Stimulated activated CD4-positive, alpha-beta T cell treated with anti-CD3 and anti-CD28 coated beads, Interleukin-2, amount 100 ng/mL, for 48 hours (primary cell): ENCODE measurements around the gene LDOC1.
"Not testable (repeated sequence)": the region's sequence is repeated elsewhere in the genome, so short reads cannot be mapped to it uniquely, and the experiment has no call there.

ENCODE experiments used
- DNase-seq, 2 donors: peaks; one replicate each; pipeline ENCODE4 v3.0.0-alpha.2; 2020

The LDOC1 gene

GRCh38 chrX:141176586-141177451, at the start of gene LDOC1:
LDOC1 (minus strand) TSS chrX:141177129; CDS start chrX:141177021, 108 bp downstream.
- DNase-seq: peak; percentile 50 to 71

- DNase-seq: no peak
Observed at GRCh38 chrX:141221611-141222010, 44.7 kb upstream of the LDOC1 start.

- DNase-seq: no peak
Observed at GRCh38 chrX:141220342-141221008, 43.5 kb upstream of the LDOC1 start.

- no peak for DNase-seq
Observed at GRCh38 chrX:141214196-141214595, 37.3 kb upstream of the LDOC1 start.

- DNase-seq: no peak
Observed at GRCh38 chrX:141201962-141202361, 25.0 kb upstream of the LDOC1 start.

GRCh38 chrX:141188573-141188972, 11.6 kb upstream of the LDOC1 start:
- not testable (repeated sequence) for DNase-seq

GRCh38 chrX:141185366-141185765, 8.4 kb upstream of the LDOC1 start:
- DNase-seq: no peak

- DNase-seq: no peak
Observed at GRCh38 chrX:141183000-141183399, 6.1 kb upstream of the LDOC1 start.

- no peak for DNase-seq
Observed at GRCh38 chrX:141180851-141181250, 3.9 kb upstream of the LDOC1 start.

- no peak for DNase-seq
Observed at GRCh38 chrX:141175786-141176185, 1.1 kb downstream of the LDOC1 start.

GRCh38 chrX:141164406-141164805, 12.5 kb downstream of the LDOC1 start:
- no peak for DNase-seq

GRCh38 chrX:141158084-141158483, 18.8 kb downstream of the LDOC1 start:
- DNase-seq: no peak

- not testable (repeated sequence) for DNase-seq
Observed at GRCh38 chrX:141155231-141155630, 21.7 kb downstream of the LDOC1 start.

GRCh38 chrX:141142946-141143345, 34.0 kb downstream of the LDOC1 start:
- no peak for DNase-seq

- DNase-seq: no peak
Observed at GRCh38 chrX:141133272-141133671, 43.7 kb downstream of the LDOC1 start.

- DNase-seq: no peak
Observed at GRCh38 chrX:141127146-141127545, 49.8 kb downstream of the LDOC1 start.
